ENCODE results near the gene GDA. TPM values are rescaled to one million over a fixed set of nuclear protein-coding genes. Genes with fewer than 3 reads are reported as not detected.

GDA gene
- total and polyA plus RNA-seq, 9 of the 15 experiments (the other 6 are each of a cell fraction or from before 2014, with no cell fraction given): 4.5 to 18.0 (median 12.7) TPM

- POLR2A ChIA-PET: interaction anchor here (0.6 kb wide), 1 partner anchor 66 kb away, joined by 3 read pairs; no protein-coding TSS in a partner anchor
- in situ Hi-C loops (cut with MboI): no loop called here
- no peak overlapping the region for H3K9ac ChIP-seq (ENCODE audit: insufficient read depth in 1 of 2, low read depth in 2 of 2, low read length in 2 of 2)
- H3K27me3 ChIP-seq (ENCODE audit: control insufficient read depth in 2 of 2, insufficient read depth in 2 of 2, low read length in 2 of 2): no peaks in the 10 kb centered on the region
- no peak overlapping the region for H3K4me2 ChIP-seq (ENCODE audit: insufficient read depth, low read length)
- H3K9me3 ChIP-seq (replicated peaks; ENCODE audit: control insufficient read depth, insufficient read depth, low read depth, low read length): no peaks in the 10 kb centered on the region
- no peak overlapping the region for H2AFZ ChIP-seq (ENCODE audit: low read depth, low read length)
- no peak overlapping the region for H3K4me3 ChIP-seq
- CTCF ChIA-PET (ENCODE audit: low intra/inter-chr PET ratio): no interaction called here
- no peak for DNase-seq (ENCODE audit: extremely low read depth in 1 of 4, low spot score in 3 of 4)
- BruUV-seq (replicated peaks): no TSS peak
- peaks cover 42% of the 10 kb centered on the region; the same call in 2 of the 3 replicates for H3K36me3 ChIP-seq (ENCODE audit: control insufficient read depth, insufficient read depth, low read length)
- FAIRE-seq: no peak
- no peaks in the 10 kb centered on the region for H4K20me1 ChIP-seq (replicated peaks; ENCODE audit: control insufficient read depth, insufficient read depth, low read length)
- no peaks in the 10 kb centered on the region for H3K79me2 ChIP-seq (ENCODE audit: control insufficient read depth, insufficient read depth, low read length)
- no peak overlapping the region for H3K27ac ChIP-seq (ENCODE audit: extremely low read depth, low read depth, low read length)
- H3K4me1 ChIP-seq (replicated peaks in 1 of 2; ENCODE audit: control insufficient read depth in 2 of 2, insufficient read depth in 2 of 2, low read length in 2 of 2): no peaks in the 10 kb centered on the region
- H3K9me1 ChIP-seq (ENCODE audit: control insufficient read depth, insufficient read depth, low read length): no peaks in the 10 kb centered on the region
- intact Hi-C loops (cut with micrococcal nuclease): no loop called here
- TF ChIP-seq FOSL1 (tag; conservative IDR thresholded peaks at IDR 0.05) (no peak), DNMT1 (IDR thresholded peaks at IDR 0.05) (no peak), COPS2 (conservative IDR thresholded peaks at IDR 0.05) (no peak)
- no peak for ATAC-seq
These were observed 56.3 kb downstream of the GDA start for GRCh38 chr9:72205513-72205912.

- ATAC-seq (no peak), FAIRE-seq (no peak), DNase-seq (ENCODE audit: extremely low read depth in 1 of 4, low spot score in 3 of 4) (no peak)
- no TSS peak for BruUV-seq (replicated peaks)
- H3K4me2 ChIP-seq (ENCODE audit: insufficient read depth, low read length): no peak overlapping the region
- no peaks in the 10 kb centered on the region for H3K4me1 ChIP-seq (replicated peaks in 1 of 2; ENCODE audit: control insufficient read depth in 2 of 2, insufficient read depth in 2 of 2, low read length in 2 of 2)
- H3K4me3 ChIP-seq: no peak overlapping the region
- in situ Hi-C loops (cut with MboI): no loop called here
- CTCF ChIA-PET (ENCODE audit: low intra/inter-chr PET ratio): no interaction called here
- no peaks in the 10 kb centered on the region for H3K9me1 ChIP-seq (ENCODE audit: control insufficient read depth, insufficient read depth, low read length)
- H3K27me3 ChIP-seq (ENCODE audit: control insufficient read depth in 2 of 2, insufficient read depth in 2 of 2, low read length in 2 of 2): no peaks in the 10 kb centered on the region
- POLR2A ChIA-PET: no interaction called here
- intact Hi-C loops (cut with micrococcal nuclease): no loop called here
- no peak overlapping the region for H3K9ac ChIP-seq (ENCODE audit: insufficient read depth in 1 of 2, low read depth in 2 of 2, low read length in 2 of 2)
- no peaks in the 10 kb centered on the region for H3K79me2 ChIP-seq (ENCODE audit: control insufficient read depth, insufficient read depth, low read length)
- no peaks in the 10 kb centered on the region for H4K20me1 ChIP-seq (replicated peaks; ENCODE audit: control insufficient read depth, insufficient read depth, low read length)
- H3K36me3 ChIP-seq (ENCODE audit: control insufficient read depth, insufficient read depth, low read length): peaks cover 53% of the 10 kb centered on the region; the same call in 2 of the 3 replicates
- H2AFZ ChIP-seq (ENCODE audit: low read depth, low read length): no peak overlapping the region
- no peak overlapping the region for H3K27ac ChIP-seq (ENCODE audit: extremely low read depth, low read depth, low read length)
- H3K9me3 ChIP-seq (replicated peaks; ENCODE audit: control insufficient read depth, insufficient read depth, low read depth, low read length): no peaks in the 10 kb centered on the region
- TF ChIP-seq ZNF175 (CRISPR knock-in tag; IDR thresholded peaks at IDR 0.05; ENCODE audit: low read depth) (no peak), BACH1 (tag; IDR thresholded peaks at IDR 0.05) (no peak), POLR2H (tag; IDR thresholded peaks at IDR 0.05; ENCODE audit: low read depth) (no peak), CHD1 (IDR thresholded peaks at IDR 0.05; ENCODE audit: low read length) (no peak), MLLT1 (IDR thresholded peaks at IDR 0.05) (no peak), MTA3 (IDR thresholded peaks at IDR 0.05; ENCODE audit: borderline replicate concordance) (no peak), ZNF347 (CRISPR knock-in tag; IDR thresholded peaks at IDR 0.05; ENCODE audit: low read depth) (no peak), HOMEZ (CRISPR knock-in tag; IDR thresholded peaks at IDR 0.05) (no peak), PCBP2 (IDR thresholded peaks at IDR 0.05; ENCODE audit: low read depth, low read length, poor library complexity, severe bottlenecking) (no peak), CREB3 (tag; conservative IDR thresholded peaks at IDR 0.05; ENCODE audit: low read depth) (no peak), PRMT5 (CRISPR knock-in tag; IDR thresholded peaks at IDR 0.05) (no peak)
These were observed 58.0 kb downstream of the GDA start for GRCh38 chr9:72207278-72207677.
